B cell (primary cell): ENCODE measurements around the gene ACSL1. TPM values are rescaled to one million over a fixed set of nuclear protein-coding genes. Genes with fewer than 3 reads are reported as not detected.
"Not testable (repeated sequence)": the region's sequence is repeated elsewhere in the genome, so short reads cannot be mapped to it uniquely, and the experiment has no call there.

Source experiments
- ATAC-seq: fragments of 200-7000 bp; cut with Tn5 transposase; one replicate; pipeline ENCODE4 v1.10.0; 2021; ENCODE audit warnings: low read depth, mild to moderate bottlenecking, moderate number of reproducible peaks, moderate library complexity
- CTCF ChIA-PET: fragments of 350-600 bp; sonication (Branson Sonifier 250); formaldehyde crosslinking; loops from one replicate; lab custom pipeline; 2021; ENCODE audit warnings: antibody characterized with exemption, inconsistent platforms; lab: Charles Lee
- POLR2A ChIA-PET: fragments of 350-600 bp; sonication (Branson Sonifier 250); formaldehyde crosslinking; loops from one replicate; lab custom pipeline; 2021; ENCODE audit warnings: antibody characterized with exemption; lab: Charles Lee
- DNase-seq: peaks from one replicate; pipeline ENCODE4 v3.0.0; 2013
- H2AFZ ChIP-seq: 2 replicates; pipeline ENCODE4 v1.6.1; 2012; ENCODE audit warnings: mild to moderate bottlenecking, low read depth, low read length; ENCODE audit not compliant: insufficient read depth, poor library complexity, severe bottlenecking
- H3K27ac ChIP-seq, 2 donors: 1 replicate in 1 of 2; 2 replicates in 1 of 2; pipeline ENCODE4 v1.5.1; 2012 to 2013; ENCODE audit warnings: low read length in 2 of 2, mild to moderate bottlenecking in 2 of 2, moderate library complexity in 1 of 2
- H3K27me3 ChIP-seq, 4 experiments: fragments of 200-600 bp in 1 of 4; sonication (generic) in 1 of 4; replicated peaks in 1 of 4; 1 replicate in 2 of 4; 2 replicates in 2 of 4; pipeline versions ENCODE4 v1.6.1 to v1.7.0; 2013 to 2016; ENCODE audit warnings: low read length in 3 of 4, mild to moderate bottlenecking in 2 of 4, mixed read lengths in 1 of 4, moderate library complexity in 1 of 4; ENCODE audit not compliant: insufficient read depth in 4 of 4, control insufficient read depth in 3 of 4; ENCODE audit errors: control extremely low read depth in 1 of 4
- H3K36me3 ChIP-seq, 2 experiments: replicated peaks in 1 of 2; 1 replicate in 1 of 2; 2 replicates in 1 of 2; pipeline versions ENCODE4 v1.6.1 to v1.7.1; 2013; ENCODE audit warnings: low read length in 1 of 2; ENCODE audit not compliant: insufficient read depth in 2 of 2, control insufficient read depth in 1 of 2; ENCODE audit errors: control extremely low read depth in 1 of 2, extremely low read depth in 1 of 2
- H3K4me1 ChIP-seq, 2 donors: fragments of 200-600 bp in 1 of 2; sonication (generic) in 1 of 2; 1 replicate in 1 of 2; 2 replicates in 1 of 2; pipeline versions ENCODE4 v1.5.1 to v1.6.1; 2013 to 2017; ENCODE audit warnings: low read length in 2 of 2; ENCODE audit not compliant: control insufficient read depth in 2 of 2, insufficient read depth in 2 of 2
- H3K4me2 ChIP-seq: replicated peaks from 2 replicates; pipeline ENCODE3; 2012; ENCODE audit warnings: mild to moderate bottlenecking, low read depth, low read length; ENCODE audit not compliant: poor library complexity, severe bottlenecking
- H3K4me3 ChIP-seq, 5 experiments: fragments of 200-600 bp in 1 of 5; sonication (generic) in 1 of 5; 1 replicate in 3 of 5; 2 replicates in 2 of 5; pipeline versions ENCODE4 v1.5.1 to v1.7.0; 2011 to 2016; ENCODE audit warnings: low read length in 4 of 5, mild to moderate bottlenecking in 4 of 5, low read depth in 2 of 5, control low read depth in 1 of 5, moderate library complexity in 1 of 5; ENCODE audit not compliant: insufficient read depth in 1 of 5; ENCODE audit errors: control extremely low read depth in 1 of 5, extremely low read depth in 1 of 5
- H3K79me2 ChIP-seq: fragments of 200-600 bp; sonication (generic); one replicate; pipeline ENCODE4 v1.6.0; 2016; ENCODE audit warnings: low read length; ENCODE audit not compliant: control insufficient read depth, insufficient read depth
- H3K9ac ChIP-seq: fragments of 200-600 bp; sonication (generic); 2 replicates; pipeline ENCODE4 v1.6.1; 2017; ENCODE audit warnings: mild to moderate bottlenecking, low read length, moderate library complexity
- H3K9me3 ChIP-seq, 3 donors: one replicate each; pipeline versions ENCODE4 v1.6.1 to v1.7.1; 2013; ENCODE audit warnings: low read length in 2 of 3; ENCODE audit not compliant: control insufficient read depth in 2 of 3, insufficient read depth in 1 of 3; ENCODE audit errors: control extremely low read depth in 1 of 3
- H4K20me1 ChIP-seq: 2 replicates; pipeline ENCODE4 v1.6.0; 2012; ENCODE audit warnings: mild to moderate bottlenecking, low read length; ENCODE audit not compliant: insufficient read depth, control insufficient read depth, poor library complexity, severe bottlenecking
- H3K27ac Mint-ChIP-seq: one replicate; pipeline ENCODE4 v1.8.0; 2021; ENCODE audit warnings: mixed read lengths
- H3K27me3 Mint-ChIP-seq: one replicate; pipeline ENCODE4 v1.8.0; 2021; ENCODE audit warnings: mixed read lengths
- H3K4me1 Mint-ChIP-seq: one replicate; pipeline ENCODE4 v1.8.0; 2021; ENCODE audit warnings: mixed read lengths
- H3K4me3 Mint-ChIP-seq: one replicate; pipeline ENCODE4 v1.8.0; 2021; ENCODE audit warnings: mixed read lengths
- H3K9me3 Mint-ChIP-seq: one replicate; pipeline ENCODE4 v1.8.0; 2022; ENCODE audit warnings: mixed read lengths; ENCODE audit not compliant: insufficient read depth
- EZH2 ChIP-seq: IDR thresholded peaks from 2 replicates; pipeline ENCODE4 v1.6.1; 2012; ENCODE audit warnings: borderline replicate concordance, low read depth, mild to moderate bottlenecking, moderate library complexity, low read length; ENCODE audit not compliant: insufficient read depth, poor library complexity, severe bottlenecking
- whole genome bisulfite sequencing: methylation state at CpG from one replicate; pipeline ENCODE4 v1.1.5; 2013; ENCODE audit warnings: missing lambda C conversion rate; ENCODE audit not compliant: insufficient coverage; 5-methylcytosine and 5-hydroxymethylcytosine counted together
- intact Hi-C: fragments of 100-400 bp; cut with micrococcal nuclease; formaldehyde crosslinking; loops from one replicate; pipeline ENCODE4 v1.10.0; 2022
- polyA plus RNA-seq: library from polyadenylated mRNA; depleted of rRNA; stranded (reverse); fragments of >200 nt; gene quantifications from 2 replicates; pipeline ENCODE4 v1.2.3, GENCODE V29; 2012
- total RNA-seq, 2 donors: library from RNA; stranded (reverse); fragments of 120-200 nt in 1 of 2; gene quantifications; 1 replicate in 1 of 2; 2 replicates in 1 of 2; pipeline versions ENCODE4 v1.2.3 to v1.2.4, GENCODE V29; 2013 to 2022
- TF ChIP-seq, protein P1 (sequence below): fragments of 200-600 bp; IDR thresholded peaks from one replicate; pipeline ENCODE4 v1.8.0; 2022; ENCODE audit warnings: antibody characterized with exemption, mild to moderate bottlenecking

ACSL1 gene
- total and polyA plus RNA-seq, 2 donors (not counting 1 experiment from before 2014, with no cell fraction given): 6.6 to 31.8 TPM

DNA sequence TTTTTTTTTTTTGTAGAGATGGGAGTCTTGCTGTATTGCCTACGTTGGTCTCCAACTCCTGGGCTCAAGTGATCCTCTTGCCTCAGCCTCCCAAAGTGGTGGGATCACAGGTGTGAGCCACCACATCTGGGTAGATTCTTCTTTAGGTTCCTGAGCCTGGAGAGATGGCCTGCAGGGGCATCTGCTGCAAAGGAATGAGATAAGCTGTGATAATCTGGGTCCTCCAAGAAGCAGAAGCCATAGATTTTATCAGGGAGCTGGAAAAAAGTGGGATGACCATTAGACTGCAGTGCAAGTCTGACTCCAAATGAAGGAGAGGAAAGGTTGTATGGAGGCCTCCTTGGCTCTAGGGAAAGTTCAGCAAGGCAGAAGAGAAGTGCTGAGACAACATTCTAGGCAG, 19.0 kb upstream of the ACSL1 start:
- no peak overlapping the region for H3K4me3 ChIP-seq
- H3K27me3 Mint-ChIP-seq: no peaks in the 10 kb centered on the region
- no peak overlapping the region for H3K4me3 Mint-ChIP-seq
- CTCF ChIA-PET: interaction anchor here (0.8 to 1.4 kb wide), 2 partner anchors 99 to 580 kb away, joined by 3 read pairs; no protein-coding TSS in a partner anchor
- H3K9me3 Mint-ChIP-seq: no peaks in the 10 kb centered on the region
- no peaks in the 10 kb centered on the region for H3K27me3 ChIP-seq
- intact Hi-C loops: no loop called here
- no peak overlapping the region for H3K9ac ChIP-seq
- no peak overlapping the region for H3K4me2 ChIP-seq
- DNase-seq (no peak), ATAC-seq (no peak)
- H3K36me3 ChIP-seq: no peaks in the 10 kb centered on the region
- POLR2A ChIA-PET: no interaction called here
- H2AFZ ChIP-seq: no peak overlapping the region
- H4K20me1 ChIP-seq: no peaks in the 10 kb centered on the region
- H3K9me3 ChIP-seq: no peaks in the 10 kb centered on the region
- H3K4me1 ChIP-seq: peaks cover 0 to 3% of the 10 kb centered on the region in 2 donors
- TF ChIP-seq, protein P1, sequence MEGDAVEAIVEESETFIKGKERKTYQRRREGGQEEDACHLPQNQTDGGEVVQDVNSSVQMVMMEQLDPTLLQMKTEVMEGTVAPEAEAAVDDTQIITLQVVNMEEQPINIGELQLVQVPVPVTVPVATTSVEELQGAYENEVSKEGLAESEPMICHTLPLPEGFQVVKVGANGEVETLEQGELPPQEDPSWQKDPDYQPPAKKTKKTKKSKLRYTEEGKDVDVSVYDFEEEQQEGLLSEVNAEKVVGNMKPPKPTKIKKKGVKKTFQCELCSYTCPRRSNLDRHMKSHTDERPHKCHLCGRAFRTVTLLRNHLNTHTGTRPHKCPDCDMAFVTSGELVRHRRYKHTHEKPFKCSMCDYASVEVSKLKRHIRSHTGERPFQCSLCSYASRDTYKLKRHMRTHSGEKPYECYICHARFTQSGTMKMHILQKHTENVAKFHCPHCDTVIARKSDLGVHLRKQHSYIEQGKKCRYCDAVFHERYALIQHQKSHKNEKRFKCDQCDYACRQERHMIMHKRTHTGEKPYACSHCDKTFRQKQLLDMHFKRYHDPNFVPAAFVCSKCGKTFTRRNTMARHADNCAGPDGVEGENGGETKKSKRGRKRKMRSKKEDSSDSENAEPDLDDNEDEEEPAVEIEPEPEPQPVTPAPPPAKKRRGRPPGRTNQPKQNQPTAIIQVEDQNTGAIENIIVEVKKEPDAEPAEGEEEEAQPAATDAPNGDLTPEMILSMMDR: no peak
- TF ChIP-seq EZH2: no peak
- H3K79me2 ChIP-seq: no peaks in the 10 kb centered on the region
- WGBS: 100% methylated on average over 1 of the region's 1 CpG
- peaks cover 15% of the 10 kb centered on the region for H3K4me1 Mint-ChIP-seq
- no peak overlapping the region for H3K27ac Mint-ChIP-seq
- no peak overlapping the region for H3K27ac ChIP-seq

DNA sequence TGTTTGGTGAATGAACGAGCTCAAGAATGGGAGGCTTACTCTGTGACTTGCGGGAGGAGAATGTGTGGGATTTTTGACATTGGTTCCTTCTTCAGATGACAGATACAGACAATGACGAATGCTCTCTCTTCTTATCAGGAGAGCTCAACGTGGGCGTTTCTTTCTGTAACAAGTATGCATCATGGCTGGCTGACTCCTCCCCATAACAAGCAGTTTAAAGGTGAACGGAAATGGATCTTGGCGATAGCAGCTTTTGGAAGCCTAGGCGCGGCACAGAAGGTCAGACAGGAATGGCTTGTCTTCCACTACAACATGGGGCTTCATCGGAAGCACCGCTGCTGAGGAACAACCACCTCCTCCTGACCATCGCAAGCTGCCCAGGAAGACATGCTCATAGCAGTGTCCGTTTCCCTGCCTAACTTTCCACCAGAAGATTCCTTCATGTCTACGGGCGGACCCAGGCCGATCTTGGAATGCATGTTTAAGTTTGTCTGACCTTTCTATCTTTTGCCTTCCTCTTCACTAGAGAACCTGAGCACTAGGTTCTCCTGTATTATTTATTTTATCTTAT, 18.3 kb upstream of the ACSL1 start:
- no peak overlapping the region for H3K4me2 ChIP-seq
- H4K20me1 ChIP-seq: no peaks in the 10 kb centered on the region
- H3K4me3 ChIP-seq: no peak overlapping the region
- H3K79me2 ChIP-seq: no peaks in the 10 kb centered on the region
- Mint-ChIP-seq H3K27ac (no peak overlapping the region), H3K9me3 (no peaks in the 10 kb centered on the region), H3K27me3 (no peaks in the 10 kb centered on the region), H3K4me1 (peaks cover 9% of the 10 kb centered on the region), H3K4me3 (no peak overlapping the region)
- ChIA-PET POLR2A (no interaction called here), CTCF (interaction anchor here (1.1 kb wide), 1 partner anchor 98 kb away, joined by 5 read pairs; no protein-coding TSS in a partner anchor)
- DNase-seq (no peak), ATAC-seq (no peak)
- no peaks in the 10 kb centered on the region for H3K9me3 ChIP-seq
- no peaks in the 10 kb centered on the region for H3K27me3 ChIP-seq
- no peaks in the 10 kb centered on the region for H3K36me3 ChIP-seq
- 98% methylated on average over 11 of the region's 16 CpGs for WGBS
- H2AFZ ChIP-seq: no peak overlapping the region
- no peak overlapping the region for H3K27ac ChIP-seq
- peaks cover 0 to 2% of the 10 kb centered on the region in 2 donors for H3K4me1 ChIP-seq
- intact Hi-C loops: no loop called here
- TF ChIP-seq EZH2: no peak
- TF ChIP-seq, protein P1: no peak
- no peak overlapping the region for H3K9ac ChIP-seq

DNA sequence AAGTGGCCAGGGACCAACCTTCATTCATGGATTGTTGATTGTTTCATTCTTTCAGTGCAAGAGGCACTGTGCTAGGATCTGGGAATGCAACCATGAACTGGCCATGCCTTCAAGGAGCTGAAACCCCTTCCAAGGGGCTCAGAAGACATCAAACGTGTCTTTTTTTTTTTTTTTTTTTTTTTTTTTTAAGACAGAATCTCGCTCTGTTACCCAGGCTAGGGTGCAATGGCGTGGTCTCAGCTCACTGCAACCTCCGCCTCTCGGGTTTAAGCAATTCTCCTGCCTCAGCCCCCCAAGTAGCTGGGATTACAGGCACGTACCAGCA, 13.3 kb upstream of the ACSL1 start:
- H3K27me3 ChIP-seq, H4K20me1 ChIP-seq, H3K27ac Mint-ChIP-seq, H3K36me3 ChIP-seq, H3K4me2 ChIP-seq, H3K79me2 ChIP-seq, POLR2A ChIA-PET, H3K4me1 Mint-ChIP-seq, H3K27ac ChIP-seq, DNase-seq, H3K4me3 ChIP-seq, H3K4me1 ChIP-seq, ATAC-seq, H3K9ac ChIP-seq, H3K9me3 Mint-ChIP-seq, H3K9me3 ChIP-seq, H3K4me3 Mint-ChIP-seq, CTCF ChIA-PET, H3K27me3 Mint-ChIP-seq, H2AFZ ChIP-seq, intact Hi-C loops: not testable (repeated sequence)
- no CpG with 5 or more reads among the region's 6 CpGs for WGBS
